ENCODE data around the gene VAV2.

Gene VAV2

DNA sequence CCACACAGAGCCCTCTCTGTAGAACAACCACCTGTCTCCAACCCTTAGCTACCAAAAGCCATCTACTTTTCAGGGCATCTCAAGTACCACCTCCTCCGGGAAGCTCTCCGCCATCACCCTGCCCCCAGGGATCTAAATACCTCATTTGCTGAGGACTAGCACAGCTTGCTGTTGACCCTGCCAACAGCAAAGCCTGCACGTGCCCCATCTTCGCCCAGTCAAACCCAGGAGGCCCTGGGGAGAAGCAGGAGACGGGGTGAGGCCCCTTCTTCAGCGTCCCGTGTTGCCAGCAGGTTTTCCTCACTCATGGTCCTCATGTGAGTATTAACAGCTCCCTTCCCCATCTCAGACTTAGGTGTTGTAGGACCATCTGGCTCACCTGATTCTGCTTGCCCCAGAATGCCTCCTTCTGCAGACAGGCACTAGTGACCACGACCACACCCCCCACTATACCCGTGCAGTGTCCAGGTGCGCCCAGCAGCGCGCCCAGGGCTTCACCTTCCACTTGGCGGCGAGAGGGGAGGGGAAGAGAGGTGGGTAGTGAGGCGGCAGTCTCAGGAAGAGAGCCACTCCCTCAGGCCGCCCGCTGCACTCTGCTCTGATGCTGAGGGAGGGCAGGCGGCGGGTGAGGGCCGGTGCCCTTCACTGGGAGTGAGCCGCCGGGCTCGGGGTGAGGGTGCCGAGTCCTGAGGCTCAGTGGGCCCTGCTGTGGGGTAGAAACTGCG is 11.1 kb downstream of the VAV2 start:
- no peak for DNase-seq (ENCODE audit: low read depth in 2 of 2)

DNA sequence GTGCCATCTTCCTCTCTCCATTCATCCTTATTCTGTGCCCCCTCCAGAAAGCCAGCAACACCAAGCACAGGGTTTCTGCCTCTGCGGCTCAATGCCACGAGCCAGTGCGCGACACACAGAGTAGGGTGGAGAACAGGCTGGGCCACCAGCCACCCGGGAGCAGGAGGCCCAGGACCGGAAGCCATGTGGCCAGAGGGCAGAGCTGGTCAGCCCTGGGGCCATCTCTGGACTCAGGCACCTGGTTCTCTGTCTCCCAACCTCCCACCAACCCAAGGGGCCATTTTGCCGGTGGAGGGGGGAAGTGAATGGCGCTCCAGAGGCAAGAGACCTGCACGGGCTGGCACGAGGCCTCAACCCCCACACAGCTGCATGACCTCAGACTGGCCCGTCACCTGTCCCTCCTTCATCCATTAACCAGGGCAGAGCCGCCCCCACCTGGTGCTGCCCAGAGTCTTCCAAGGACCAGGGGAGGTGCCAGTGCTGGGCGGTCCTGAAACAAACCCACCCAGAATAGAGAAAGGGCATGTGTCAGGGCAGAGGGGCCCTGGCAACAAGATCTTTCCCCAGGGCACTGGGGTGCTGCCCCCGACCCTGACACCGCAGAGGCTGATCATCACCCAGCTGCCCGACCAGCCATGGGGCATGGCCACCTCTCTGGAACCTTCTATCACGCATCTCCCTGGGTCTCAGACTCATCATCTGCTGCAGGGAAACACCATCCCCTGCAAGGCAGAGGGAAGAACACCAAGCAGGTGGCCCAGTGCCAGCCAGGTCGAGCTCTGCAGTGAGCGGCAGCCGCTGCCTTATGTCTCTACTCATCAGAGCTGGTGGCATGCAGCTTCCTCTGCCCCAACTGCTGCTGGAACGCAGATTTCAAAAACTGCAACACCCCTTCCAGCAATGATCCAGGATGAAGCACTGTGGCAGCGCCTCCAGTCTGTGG is 11.9 kb downstream of the VAV2 start:
- no peak for DNase-seq (ENCODE audit: low read depth in 2 of 2)

DNA sequence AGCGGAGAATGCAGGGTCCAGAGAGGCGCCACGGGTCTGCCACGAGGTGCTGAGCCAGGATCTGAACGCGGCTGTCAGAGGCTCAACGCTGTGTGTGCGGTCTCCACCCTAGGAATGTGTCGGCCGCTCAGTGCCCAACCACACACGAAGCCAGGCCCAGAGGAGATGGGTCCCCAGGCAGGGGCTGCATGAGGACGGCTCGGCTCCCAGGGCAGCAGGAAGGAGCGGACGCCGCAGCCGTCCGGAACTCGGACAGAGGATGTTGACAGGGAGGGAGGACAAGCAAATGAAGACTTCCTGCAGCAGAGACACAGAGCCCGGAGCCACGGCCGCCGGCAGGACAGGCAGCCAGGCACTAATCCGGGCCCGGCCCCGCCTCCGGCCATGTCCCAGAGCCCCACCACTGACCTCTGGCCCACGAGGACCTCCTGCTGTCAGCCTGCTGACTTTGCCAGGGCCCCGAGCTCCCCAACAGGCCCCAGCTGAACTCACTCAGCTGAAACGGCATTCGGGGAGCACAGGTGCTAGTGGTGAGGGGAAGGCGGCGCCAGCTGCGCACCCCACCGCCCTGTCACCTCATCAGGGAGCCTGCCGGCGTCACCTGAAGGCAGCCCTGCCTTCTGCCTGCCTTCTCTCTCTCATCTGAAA is 12.7 kb downstream of the VAV2 start:
- DNase-seq (ENCODE audit: low read depth in 2 of 2) = no peak

DNA sequence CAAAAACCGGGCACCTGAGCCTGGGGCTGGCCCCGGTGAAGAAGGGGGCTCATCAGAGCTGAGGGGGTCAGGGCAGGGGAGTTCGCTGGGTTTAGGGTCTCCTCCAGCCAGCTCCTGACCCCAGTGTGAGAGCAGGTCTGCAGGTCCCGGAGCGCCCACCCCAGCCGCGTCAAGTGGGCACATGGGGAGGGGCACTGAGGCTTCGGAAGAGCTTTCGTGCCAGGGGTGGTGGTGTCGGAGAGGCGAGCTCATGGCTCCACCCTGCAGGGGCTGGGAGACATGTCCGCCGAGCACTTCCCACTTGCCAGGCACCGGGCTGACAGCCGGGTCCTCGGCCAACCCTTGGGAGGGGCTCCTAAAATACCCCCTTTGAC is 13.2 kb downstream of the VAV2 start:
- DNase-seq (ENCODE audit: low read depth in 2 of 2) = no peak

DNA sequence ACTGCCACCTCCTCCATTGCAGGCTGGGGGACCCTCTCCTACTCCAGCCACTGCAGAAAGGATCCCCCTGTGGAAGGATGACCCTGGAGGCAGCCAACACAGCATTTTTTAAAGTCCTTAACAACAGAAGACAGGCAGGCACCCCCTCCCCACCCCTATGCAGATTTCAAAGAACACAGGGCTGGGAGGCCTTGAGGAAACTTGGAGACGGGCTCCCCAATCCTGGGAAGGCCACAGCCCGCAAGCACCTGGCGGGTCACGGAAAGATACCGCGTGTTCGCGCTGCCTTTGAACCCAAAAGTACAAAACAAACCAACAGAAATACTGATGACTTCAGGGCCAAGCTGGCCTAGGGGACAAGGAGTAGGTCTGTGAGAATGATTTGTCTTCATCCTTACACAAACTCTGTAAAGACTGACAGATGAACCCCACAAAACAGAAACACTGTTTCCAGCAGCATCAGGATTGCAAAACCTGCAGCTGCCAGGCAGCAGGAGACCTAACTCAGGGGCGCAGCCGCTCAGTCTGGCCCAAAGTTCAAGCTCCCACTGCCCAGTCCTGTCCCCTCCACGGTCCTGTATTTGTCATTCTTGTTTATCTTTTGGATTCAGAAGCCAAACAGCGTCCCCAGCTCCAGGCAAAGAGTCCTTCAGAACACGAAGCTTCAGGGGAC is 13.8 kb downstream of the VAV2 start:
- DNase-seq (ENCODE audit: low read depth in 2 of 2) = no peak

DNA sequence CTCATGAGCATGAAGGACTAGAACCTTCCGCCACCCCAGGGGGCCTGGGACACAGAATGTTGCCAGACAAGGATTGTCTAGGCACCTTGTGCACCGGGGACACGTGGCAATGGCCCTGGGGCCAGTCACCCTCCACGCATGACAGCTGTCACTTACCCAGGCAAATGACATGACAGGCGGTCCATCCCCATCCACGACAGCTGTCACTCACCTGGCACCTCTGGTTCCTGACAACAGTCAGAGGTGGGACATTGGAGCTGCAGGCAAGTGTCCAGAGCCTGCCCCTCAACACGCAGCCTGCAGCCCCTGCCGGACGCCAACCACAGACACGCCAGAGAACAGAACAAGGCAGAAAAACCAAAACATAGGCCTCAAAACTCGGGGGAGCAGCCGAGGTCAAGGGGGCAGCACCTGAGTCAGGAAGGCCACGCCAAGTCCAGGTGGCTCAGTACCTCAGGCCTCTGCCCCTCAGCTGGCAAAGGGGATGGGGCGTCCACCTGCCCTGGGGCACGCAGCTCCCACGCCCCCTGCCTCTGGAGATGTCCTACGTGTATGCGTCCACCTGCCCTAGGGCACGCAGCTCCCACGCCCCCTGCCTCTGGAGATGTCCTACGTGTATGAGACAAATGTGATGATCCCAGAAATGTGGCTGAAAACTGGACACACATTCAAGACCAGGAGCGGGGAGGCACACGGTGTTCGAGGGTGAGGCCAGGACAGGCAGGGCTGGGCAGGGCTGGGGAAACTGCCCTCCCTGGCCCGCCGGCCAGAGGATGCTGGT is 14.5 kb downstream of the VAV2 start:
- no peak for DNase-seq (ENCODE audit: low read depth in 2 of 2)

DNA sequence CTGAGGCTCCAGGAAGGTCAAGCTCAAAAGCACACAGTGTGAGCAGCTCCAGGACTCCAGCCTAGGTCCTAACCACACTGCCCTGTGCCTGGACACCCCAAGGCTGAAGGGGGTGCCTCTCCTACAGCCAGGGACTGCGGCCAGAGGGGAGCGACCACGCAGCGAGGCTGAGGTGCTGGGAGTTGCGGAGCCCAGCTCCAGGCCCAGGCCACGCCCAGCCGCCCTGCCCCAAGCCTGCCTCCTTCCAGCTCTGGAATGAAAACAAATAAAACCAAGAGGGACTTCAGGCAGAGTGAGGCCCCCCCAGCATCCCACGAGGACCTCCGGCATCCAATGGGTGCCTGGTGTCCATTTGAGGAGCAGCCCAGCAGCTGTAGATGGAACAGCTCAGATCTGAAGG is 15.2 kb downstream of the VAV2 start:
- DNase-seq (ENCODE audit: low read depth in 2 of 2) = no peak

DNA sequence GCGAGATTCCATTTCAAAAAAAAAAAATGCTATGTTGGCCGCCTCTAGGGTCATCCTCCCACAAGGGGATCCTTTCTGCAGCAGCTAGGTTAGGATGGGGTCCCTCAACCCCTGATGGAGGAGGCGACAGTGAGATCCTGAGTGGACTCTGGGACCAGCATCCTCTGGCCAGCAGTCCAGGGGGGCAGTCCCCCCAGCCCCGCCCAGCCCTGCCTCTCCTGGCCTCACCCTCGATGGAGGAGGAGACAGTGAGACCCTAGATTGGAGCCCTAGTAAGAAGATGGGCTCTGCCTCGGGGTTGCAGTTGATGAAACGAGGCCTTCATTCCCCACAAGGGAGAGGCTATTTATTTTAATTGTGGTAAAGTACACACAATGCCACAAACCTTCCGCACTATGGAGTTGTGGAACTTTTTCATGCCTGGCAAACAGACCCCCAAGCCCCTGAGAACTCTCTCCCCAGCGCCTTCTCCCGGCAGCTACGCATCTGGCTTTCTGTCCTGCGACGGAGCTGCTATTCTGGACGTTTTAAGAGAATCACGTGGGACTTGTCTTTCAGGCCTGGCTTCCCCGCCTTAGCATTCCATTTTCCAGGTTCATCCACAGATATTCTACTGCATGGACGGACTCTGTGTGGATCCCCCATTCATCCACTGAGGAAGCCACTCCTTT is 15.8 kb downstream of the VAV2 start:
- no peak for DNase-seq (ENCODE audit: low read depth in 2 of 2)

DNA sequence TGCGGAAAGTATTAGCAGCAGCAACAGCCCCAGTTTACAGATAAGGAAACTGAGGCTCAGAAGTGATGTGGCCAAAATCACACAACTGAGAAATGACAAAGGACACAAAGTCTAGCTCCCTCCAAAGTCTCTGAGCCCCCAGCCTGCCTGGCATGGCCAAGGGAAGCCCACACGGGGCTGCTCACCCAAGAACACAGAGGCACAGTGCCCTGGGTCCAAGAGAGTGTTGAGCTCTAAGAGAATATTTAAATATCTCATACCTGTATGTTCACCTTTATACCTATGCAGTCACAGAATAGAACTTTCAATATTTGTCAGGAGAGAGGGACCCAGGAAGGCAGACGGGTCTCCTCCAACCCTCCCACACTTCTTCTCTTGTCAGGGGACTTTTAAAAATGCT is 16.6 kb downstream of the VAV2 start:
- DNase-seq (ENCODE audit: low read depth in 2 of 2) = no peak

DNA sequence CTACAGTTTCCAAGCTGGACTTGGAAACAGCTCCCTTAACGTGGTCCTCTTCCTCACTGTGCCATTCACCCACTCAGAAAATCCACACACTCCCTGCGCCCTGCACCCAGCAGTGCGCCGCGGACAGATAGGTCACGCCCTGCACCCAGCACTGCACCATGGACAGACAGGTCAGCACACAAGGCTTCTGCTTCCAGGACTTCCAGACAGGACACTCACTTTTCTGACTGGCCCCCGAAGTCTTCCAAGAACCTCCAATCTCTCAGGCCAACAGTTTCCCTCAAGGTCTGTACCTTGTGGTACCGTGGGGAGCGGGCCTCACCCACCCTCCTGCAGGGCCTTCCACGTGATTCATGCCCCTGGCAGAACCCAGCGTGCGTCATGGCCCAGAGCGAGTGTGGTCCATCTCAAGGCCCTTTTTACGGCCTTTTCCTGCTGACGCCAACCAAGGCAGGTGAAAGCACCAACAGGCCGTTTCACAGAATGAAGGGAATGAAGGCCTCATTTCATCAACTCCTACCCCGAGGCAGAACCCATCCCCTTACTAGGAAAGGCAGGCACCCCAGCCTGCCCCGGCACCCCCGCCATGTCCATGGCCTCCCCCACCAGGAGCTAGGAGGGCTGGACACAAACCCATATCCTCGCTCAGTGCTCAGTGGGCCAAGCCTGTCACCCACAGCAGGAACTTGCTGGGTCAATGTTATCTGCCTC is 17.3 kb downstream of the VAV2 start:
- no peak for DNase-seq (ENCODE audit: low read depth in 2 of 2)

DNA sequence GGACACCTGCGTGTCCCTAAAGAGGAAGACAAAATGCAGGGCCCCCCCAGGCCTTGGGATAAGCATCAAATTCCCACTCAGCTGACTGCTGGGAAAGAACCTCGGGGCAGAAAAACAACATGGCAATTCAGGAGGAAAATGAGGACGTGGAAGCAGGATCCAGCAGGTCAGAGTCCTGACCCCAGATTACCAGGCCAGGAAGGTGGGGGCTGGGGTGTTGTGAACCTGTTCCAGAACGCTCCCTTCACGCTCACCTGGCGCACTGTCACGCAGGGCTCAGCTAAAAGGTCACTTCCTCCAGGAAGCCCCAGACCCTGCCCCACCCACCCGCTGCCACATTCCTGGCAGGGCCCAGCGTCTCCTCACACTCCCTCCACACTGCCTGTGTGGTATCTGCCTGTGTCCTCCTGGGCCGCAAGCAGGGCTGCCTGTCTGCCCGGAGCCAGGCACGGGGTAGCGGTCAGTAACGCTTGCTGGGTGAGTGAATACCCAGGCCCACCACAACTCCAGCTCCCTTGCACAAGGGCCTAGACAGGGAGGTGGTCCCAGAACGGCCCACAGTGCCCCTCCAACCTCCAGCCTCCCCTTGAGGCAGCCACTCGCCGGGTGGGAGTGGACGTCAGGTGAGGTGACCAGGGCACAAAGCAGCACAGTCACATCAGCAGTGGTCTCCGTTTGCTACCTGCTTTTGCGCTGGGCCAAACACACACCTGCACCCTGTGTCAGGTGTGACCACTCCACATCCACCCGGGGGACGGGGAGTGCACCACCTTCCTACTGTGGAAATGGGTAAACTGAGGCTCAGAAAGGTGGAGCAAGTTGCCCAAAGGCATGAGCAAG is 18.1 kb downstream of the VAV2 start:
- no peak for DNase-seq (ENCODE audit: low read depth in 2 of 2)

DNA sequence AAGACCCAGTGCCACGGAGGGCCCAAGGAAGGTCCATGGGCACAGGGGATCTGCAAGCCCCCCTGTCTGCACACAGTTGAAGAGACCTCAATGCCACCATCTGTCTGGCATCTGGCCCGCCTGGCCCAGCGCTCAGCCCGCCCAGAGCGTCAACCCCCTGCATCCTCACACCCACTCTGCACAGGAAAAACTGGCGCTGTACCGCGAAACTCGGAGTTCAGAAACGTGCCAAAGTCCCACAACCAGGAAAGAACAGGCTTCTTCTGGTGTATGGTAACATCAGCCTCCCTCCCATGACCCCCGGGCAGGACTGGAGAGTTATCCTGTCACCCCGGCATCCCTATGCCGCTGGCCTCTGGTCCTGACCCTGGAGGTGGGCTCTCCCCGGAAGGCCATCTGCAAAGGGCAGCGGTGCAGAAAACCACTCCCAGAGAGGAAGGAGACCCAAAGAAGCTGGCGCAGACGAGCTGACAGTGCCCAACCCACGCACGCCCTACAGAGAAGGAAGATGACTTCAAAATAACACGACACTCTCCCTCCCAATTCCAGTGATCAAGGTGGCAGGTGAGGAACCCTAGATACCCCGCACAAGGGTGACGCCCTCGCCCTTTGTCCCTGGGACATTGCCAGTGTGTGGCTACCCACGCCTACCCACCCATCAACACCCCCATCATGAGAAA is 18.9 kb downstream of the VAV2 start:
- DNase-seq (ENCODE audit: low read depth in 2 of 2) = no peak

DNA sequence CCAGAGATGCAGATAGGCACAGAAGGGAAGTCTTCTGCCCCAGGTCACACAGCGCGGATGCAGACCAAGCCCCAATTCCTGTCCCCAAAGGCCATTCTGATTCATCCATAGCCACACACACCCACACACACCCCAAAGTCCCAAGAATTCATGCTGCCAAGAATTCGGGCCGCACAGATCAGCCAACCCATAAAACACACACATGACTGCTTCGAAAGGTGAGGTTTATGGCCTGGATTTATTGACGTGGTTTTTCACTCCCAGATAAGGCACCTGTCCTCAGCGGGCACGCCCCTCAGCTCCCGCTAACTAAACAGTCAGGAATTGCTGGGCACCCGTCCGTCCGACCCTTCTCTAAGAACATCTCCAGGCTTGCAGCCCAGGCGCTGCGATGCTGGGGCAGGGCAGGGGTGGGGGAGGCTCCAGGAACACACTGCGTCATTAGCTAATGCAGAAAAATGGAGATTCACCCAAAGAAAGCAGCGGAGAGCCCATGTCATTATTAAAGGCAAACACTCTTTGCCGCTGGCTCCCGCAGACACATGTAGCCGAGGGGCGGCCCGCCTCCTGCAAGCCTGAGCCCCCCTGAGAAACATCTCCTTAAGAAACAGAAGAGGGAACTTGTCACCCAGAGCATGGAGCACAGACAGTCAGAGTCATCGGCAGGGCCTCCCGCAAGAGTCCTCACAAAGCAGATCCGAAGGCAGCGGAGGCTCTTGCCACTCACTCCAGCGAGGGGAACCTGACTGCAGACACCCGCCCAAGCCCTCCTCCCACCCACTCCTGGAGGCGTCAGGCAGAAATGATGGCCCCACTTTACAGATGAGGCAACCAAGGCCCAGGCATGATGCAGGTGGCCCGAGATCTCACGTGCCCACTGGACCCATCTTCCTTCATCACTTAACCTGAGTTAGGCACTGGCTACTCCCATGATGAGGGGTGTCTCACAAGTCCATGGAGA is 19.9 kb downstream of the VAV2 start:
- no peak for DNase-seq (ENCODE audit: low read depth in 2 of 2)

DNA sequence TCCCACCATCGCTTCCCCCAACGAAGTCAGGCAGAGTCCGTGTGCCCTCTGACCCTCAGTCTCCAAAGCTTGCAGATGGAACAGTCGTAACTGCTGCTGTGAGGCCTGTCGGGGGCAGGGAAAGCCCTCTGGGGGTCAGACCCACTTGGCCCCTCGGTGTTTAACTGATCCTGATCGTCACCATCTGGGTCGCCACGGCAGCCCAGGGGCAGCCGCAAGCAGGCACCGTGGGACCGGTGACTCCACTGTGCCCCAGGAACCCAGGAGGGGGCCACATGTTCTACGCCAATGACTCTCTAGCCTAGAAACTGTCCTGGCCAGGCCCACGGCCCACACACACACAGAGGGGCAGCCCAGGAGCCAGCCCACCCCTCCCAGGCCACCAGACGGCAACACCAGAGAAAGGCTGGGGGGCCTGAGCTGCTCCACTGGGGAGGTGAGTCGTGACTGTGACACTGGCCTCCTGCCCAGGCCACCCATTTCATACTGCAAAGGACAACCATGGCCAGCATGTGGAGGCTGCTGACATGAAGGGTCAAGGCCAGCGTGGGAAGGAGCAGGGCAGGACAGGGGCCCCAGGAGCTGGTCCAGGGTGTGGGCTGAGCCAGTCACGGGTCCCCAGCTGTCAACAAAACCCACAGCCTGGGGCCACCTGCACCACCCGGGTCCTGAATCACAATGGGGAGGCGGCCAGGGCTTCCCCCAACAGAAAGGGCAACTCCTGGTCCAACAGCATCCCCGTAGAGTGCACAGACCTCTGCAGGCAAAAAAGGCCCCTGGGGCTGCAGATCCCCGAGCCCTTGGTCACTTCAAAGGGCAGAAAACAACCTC is 20.8 kb downstream of the VAV2 start:
- no peak for DNase-seq (ENCODE audit: low read depth in 2 of 2)

DNA sequence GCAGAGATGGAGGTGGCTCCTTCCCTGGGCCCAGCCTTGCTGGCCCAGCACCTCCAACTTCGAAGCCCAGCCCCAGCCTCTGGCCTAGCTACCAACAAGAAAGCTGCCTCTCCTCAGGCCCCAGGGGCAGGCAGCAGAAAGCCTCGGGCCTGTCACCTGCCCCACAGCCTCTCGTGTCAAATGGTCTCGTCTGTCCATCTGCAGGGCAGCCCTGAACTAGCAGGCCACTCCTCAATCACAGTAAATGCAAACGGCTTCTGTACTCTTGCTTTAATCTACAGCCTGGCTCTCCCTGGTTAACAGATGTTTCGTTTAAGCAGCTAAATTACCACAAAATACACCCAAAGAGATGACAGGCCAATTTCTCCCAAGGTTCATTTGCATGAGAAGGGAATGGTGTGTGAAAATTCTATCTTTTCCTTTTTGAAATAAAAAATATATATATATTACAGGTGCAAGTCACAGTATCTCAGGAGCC is 21.5 kb downstream of the VAV2 start:
- DNase-seq (ENCODE audit: low read depth in 2 of 2) = no peak
